BLaER1 treated with 17β-estradiol and CSF1 and Interleukin-3, amounts not matched to agents 10 nM and 100 nM (cell line): Measurements from ENCODE around the gene SLAIN1.

ENCODE experiments used
- H3K27ac ChIP-seq, 11 experiments: shearing (Covaris generic); formaldehyde crosslinking; 2 replicates each; pipeline ENCODE4 v1.8.1; 2022
- H3K27me3 ChIP-seq, 11 experiments: shearing (Covaris generic); formaldehyde crosslinking; 2 replicates each; pipeline ENCODE4 v1.8.1; 2022
- H3K36me3 ChIP-seq, 11 experiments: shearing (Covaris generic); formaldehyde crosslinking; 2 replicates each; pipeline ENCODE4 v1.8.1; 2022
- H3K4me1 ChIP-seq, 10 experiments: shearing (Covaris generic); formaldehyde crosslinking; 2 replicates each; pipeline ENCODE4 v1.8.1; 2022
- H3K4me2 ChIP-seq, 11 experiments: shearing (Covaris generic); formaldehyde crosslinking; 2 replicates each; pipeline ENCODE4 v1.8.1; 2022
- H3K4me3 ChIP-seq, 10 experiments: shearing (Covaris generic); formaldehyde crosslinking; 2 replicates each; pipeline ENCODE4 v1.8.1; 2022
- H3K9ac ChIP-seq, 11 experiments: shearing (Covaris generic); formaldehyde crosslinking; 2 replicates each; pipeline ENCODE4 v1.8.1; 2022
- H3K9me3 ChIP-seq, 11 experiments: shearing (Covaris generic); formaldehyde crosslinking; replicated peaks in 1 of 11; 2 replicates each; pipeline ENCODE4 v1.8.1; 2022
- H4K20me1 ChIP-seq, 11 experiments: shearing (Covaris generic); formaldehyde crosslinking; 2 replicates each; pipeline ENCODE4 v1.8.1; 2022
- Cebpa-rat ChIP-seq, 11 experiments: shearing (Covaris generic); IDR thresholded peaks; 2 replicates each; pipeline ENCODE4 v1.8.1; 2022

Gene SLAIN1

GRCh38 chr13:77687799-77688198 lies 9.7 kb upstream of the SLAIN1 start:
- peaks cover 14 to 20% (median 15%) of the 10 kb centered on the region in 11 experiments; a peak in 21 of 22 replicates for H3K9me3 ChIP-seq
- TF ChIP-seq Cebpa-rat (IDR thresholded peaks at IDR 0.05), result no peak
- no peak overlapping the region for H3K4me2 ChIP-seq
- H3K27me3 ChIP-seq, result no peaks in the 10 kb centered on the region
- no peaks in the 10 kb centered on the region for H3K4me1 ChIP-seq
- no peaks in the 10 kb centered on the region for H4K20me1 ChIP-seq
- H3K4me3 ChIP-seq, result no peak overlapping the region
- H3K36me3 ChIP-seq, result no peaks in the 10 kb centered on the region
- H3K9ac ChIP-seq, result no peak overlapping the region
- H3K27ac ChIP-seq, result no peak overlapping the region

- peaks cover 7 to 13% (median 8%) of the 10 kb centered on the region in 11 experiments; a peak in 17 of 22 replicates for H3K9me3 ChIP-seq
- H4K20me1 ChIP-seq, result no peaks in the 10 kb centered on the region
- no peaks in the 10 kb centered on the region for H3K36me3 ChIP-seq
- H3K27me3 ChIP-seq, result peaks cover 0 to 19% (median 13%) of the 10 kb centered on the region in 11 experiments; a peak in 15 of 22 replicates
- no peak overlapping the region for H3K27ac ChIP-seq
- no peak overlapping the region for H3K4me2 ChIP-seq
- no peak for TF ChIP-seq Cebpa-rat (IDR thresholded peaks at IDR 0.05)
- H3K4me1 ChIP-seq, result peaks cover 0 to 13% (median 10%) of the 10 kb centered on the region in 10 experiments; a peak in 9 of 20 replicates
- H3K9ac ChIP-seq, result no peak overlapping the region
- H3K4me3 ChIP-seq, result no peak overlapping the region
Measured at GRCh38 chr13:77691871-77692270, 5.6 kb upstream of the SLAIN1 start.

- Histone ChIP-seq H3K4me1 (peaks cover 0 to 17% (median 13%) of the 10 kb centered on the region in 10 experiments; a peak in 10 of 20 replicates), H3K36me3 (no peaks in the 10 kb centered on the region), H4K20me1 (peaks cover 0 to under 1% (median 0%) of the 10 kb centered on the region in 11 experiments; a peak in 1 of 22 replicates), H3K4me3 (no peak overlapping the region), H3K27ac (no peak overlapping the region), H3K4me2 (0 out of 22 replicates have a peak overlapping the region, but pooled peaks of 1 of the 11 experiments have one; percentile 10), H3K9me3 (peaks cover 0 to 4% (median 0%) of the 10 kb centered on the region in 11 experiments; a peak in 1 of 22 replicates), H3K27me3 (peaks cover 0 to 21% (median 17%) of the 10 kb centered on the region in 11 experiments; a peak in 16 of 22 replicates), H3K9ac (no peak overlapping the region)
- no peak for TF ChIP-seq Cebpa-rat (IDR thresholded peaks at IDR 0.05)
Measured at GRCh38 chr13:77692746-77693448, 4.6 kb upstream of the SLAIN1 start.

GRCh38 chr13:77693449-77693940 lies 4.0 kb upstream of the SLAIN1 start:
- Histone ChIP-seq H4K20me1 (peaks cover 0 to 7% (median 0%) of the 10 kb centered on the region in 11 experiments; a peak in 2 of 22 replicates), H3K4me1 (peaks cover 0 to 17% (median 13%) of the 10 kb centered on the region in 10 experiments; a peak in 10 of 20 replicates)

GRCh38 chr13:77696006-77696878 lies 1.2 kb upstream of the SLAIN1 start:
- Histone ChIP-seq H3K4me2 (peak overlapping the region; percentile 67 to 96 (median 86); a peak in 21 of 22 replicates), H3K27me3 (peaks cover 0 to 22% (median 17%) of the 10 kb centered on the region in 11 experiments; a peak in 16 of 22 replicates), H3K9me3 (no peaks in the 10 kb centered on the region), H3K36me3 (no peaks in the 10 kb centered on the region), H3K4me3 (peak overlapping the region in 2 of 10 experiments; percentile 92 to 99; a peak in 3 of 20 replicates), H4K20me1 (peaks cover 0 to 29% (median 0%) of the 10 kb centered on the region in 11 experiments; a peak in 5 of 22 replicates), H3K9ac (no peak overlapping the region), H3K4me1 (peaks cover 7 to 38% (median 27%) of the 10 kb centered on the region in 10 experiments), H3K27ac (no peak overlapping the region)
- TF ChIP-seq Cebpa-rat (IDR thresholded peaks at IDR 0.05), result no peak

More at GRCh38 chr13:77693449-77693940, 4.0 kb upstream of the SLAIN1 start:
- Histone ChIP-seq H3K4me3 (no peak overlapping the region), H3K4me2 (0 out of 22 replicates have a peak overlapping the region, but pooled peaks of 1 of the 11 experiments have one; percentile 10), H3K36me3 (no peaks in the 10 kb centered on the region), H3K9me3 (peaks cover 0 to 4% (median 0%) of the 10 kb centered on the region in 11 experiments; a peak in 1 of 22 replicates), H3K27ac (no peak overlapping the region), H3K27me3 (peaks cover 0 to 22% (median 17%) of the 10 kb centered on the region in 11 experiments; a peak in 16 of 22 replicates), H3K9ac (no peak overlapping the region)
- TF ChIP-seq Cebpa-rat (IDR thresholded peaks at IDR 0.05), result no peak

GRCh38 chr13:77696879-77697216 lies 639 bp upstream of the SLAIN1 start:
- no peak for TF ChIP-seq Cebpa-rat (IDR thresholded peaks at IDR 0.05)
- H3K9me3 ChIP-seq, result no peaks in the 10 kb centered on the region
- peak overlapping the region; percentile 82 to 99 (median 95) for H3K4me3 ChIP-seq
- peaks cover 7 to 38% (median 27%) of the 10 kb centered on the region in 10 experiments for H3K4me1 ChIP-seq
- H4K20me1 ChIP-seq, result peaks cover 0 to 29% (median 0%) of the 10 kb centered on the region in 11 experiments; a peak in 5 of 22 replicates
- peak overlapping the region in 3 of 11 experiments; percentile 13 to 53 (median 47); a peak in 3 of 22 replicates for H3K27ac ChIP-seq
- H3K36me3 ChIP-seq, result no peaks in the 10 kb centered on the region
- peaks cover 0 to 22% (median 17%) of the 10 kb centered on the region in 11 experiments; a peak in 16 of 22 replicates for H3K27me3 ChIP-seq
- H3K9ac ChIP-seq, result peak overlapping the region in 7 of 11 experiments; percentile 46 to 67 (median 61); a peak in 15 of 22 replicates
- peak overlapping the region; percentile 67 to 96 (median 86) for H3K4me2 ChIP-seq

- Histone ChIP-seq H4K20me1 (peaks cover 0 to 37% (median 0%) of the 10 kb centered on the region in 11 experiments; a peak in 5 of 22 replicates), H3K4me2 (peak overlapping the region; percentile 73 to 97 (median 87)), H3K27me3 (peaks cover 0 to 22% (median 17%) of the 10 kb centered on the region in 11 experiments; a peak in 16 of 22 replicates), H3K4me1 (peaks cover 7 to 38% (median 27%) of the 10 kb centered on the region in 10 experiments), H3K9ac (peak overlapping the region; percentile 72 to 85 (median 83)), H3K4me3 (peak overlapping the region; percentile 82 to 99 (median 95)), H3K9me3 (no peaks in the 10 kb centered on the region), H3K27ac (peak overlapping the region in 10 of 11 experiments; percentile 46 to 81 (median 74); a peak in 20 of 22 replicates), H3K36me3 (no peaks in the 10 kb centered on the region; a peak in 1 of 22 replicates)
- TF ChIP-seq Cebpa-rat (IDR thresholded peaks at IDR 0.05), result no peak
Measured at GRCh38 chr13:77698201-77699058, 943 bp downstream of the SLAIN1 start.
